NCI-H526 treated with DMSO at 0.1 percent for 48 hours (cell line): ENCODE measurements around the gene PCDH9.

Experiments
- DNase-seq: peaks from one replicate; lab custom pipeline; 2025; lab: John Stamatoyannopoulos, UW

The PCDH9 gene

DNA sequence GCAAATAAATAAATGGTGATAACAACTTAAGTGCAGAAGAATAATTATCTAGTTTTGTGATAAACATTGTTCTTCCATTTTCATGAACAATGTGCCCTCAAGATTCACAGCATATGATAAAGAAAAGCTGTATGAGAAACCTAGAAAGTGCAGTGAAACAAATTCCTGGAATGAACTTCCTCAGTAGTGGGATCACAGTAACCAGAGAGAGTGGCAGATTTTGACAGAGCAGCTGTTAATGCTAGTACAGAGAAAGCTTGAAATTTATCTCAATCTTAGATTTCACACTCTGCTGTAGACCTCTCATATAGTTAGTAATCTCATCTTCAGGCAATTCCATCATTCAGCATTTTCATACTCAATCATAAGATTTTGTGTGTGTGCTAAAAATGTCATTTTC is 664.9 kb downstream of the PCDH9 start:
- DNase-seq: no peak

DNA sequence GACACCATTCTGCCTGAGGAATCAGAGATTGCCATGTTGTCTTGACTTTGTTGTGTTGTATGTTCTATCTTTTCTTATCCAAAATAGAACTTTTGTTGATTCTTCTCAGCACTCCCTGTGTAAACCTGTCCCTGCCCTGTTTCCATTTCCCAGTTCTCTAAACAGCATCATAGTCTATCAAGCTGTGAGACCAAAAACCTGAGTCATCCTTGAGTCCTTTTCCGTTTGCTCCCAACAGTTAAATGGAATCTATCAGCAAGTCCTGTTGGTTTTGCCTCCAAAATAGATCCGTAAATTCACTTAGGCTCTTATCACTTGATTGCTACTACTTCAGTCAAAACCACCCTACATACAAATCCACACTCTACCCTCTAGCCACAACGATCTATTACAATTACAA is 667.1 kb downstream of the PCDH9 start:
- DNase-seq: no peak

DNA sequence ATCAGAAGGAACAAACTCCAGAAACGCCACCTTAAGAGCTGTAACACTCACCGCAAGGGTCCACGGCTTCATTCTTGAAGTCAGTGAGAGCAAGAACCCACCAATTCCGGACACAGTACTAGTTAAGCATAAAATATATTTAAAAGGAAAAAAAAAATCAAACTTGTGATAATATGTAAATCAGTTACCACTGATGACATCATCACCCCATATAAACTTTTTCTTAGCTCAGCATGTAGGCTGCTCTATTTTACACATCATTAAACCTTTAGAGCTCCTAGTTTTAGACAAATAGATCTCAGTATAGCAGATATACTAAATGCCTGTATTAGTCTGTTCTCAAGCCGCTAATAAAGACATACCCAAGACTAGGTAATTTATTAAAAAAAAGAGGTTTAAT is 668.1 kb downstream of the PCDH9 start:
- no peak for DNase-seq

DNA sequence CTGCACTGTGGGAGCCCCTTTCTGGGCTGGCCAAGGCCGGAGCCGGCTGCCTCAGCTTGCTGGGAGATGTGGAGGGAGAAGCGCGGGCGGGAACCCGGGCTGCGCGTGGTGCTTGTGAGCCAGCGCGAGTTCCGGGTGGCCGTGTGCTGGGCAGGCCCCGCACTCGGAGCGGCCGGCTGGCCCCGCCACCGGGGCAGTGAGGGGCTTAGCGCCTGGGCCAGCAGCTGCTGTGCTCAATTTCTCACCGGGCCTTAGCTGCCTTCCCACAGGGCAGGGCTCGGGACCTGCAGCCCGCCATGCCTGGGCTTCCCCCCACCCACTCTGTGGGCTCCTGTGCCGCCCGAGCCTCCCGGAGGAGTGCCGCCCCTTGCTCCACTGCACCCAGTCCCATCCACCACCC is 669.1 kb downstream of the PCDH9 start:
- DNase-seq: no peak

DNA sequence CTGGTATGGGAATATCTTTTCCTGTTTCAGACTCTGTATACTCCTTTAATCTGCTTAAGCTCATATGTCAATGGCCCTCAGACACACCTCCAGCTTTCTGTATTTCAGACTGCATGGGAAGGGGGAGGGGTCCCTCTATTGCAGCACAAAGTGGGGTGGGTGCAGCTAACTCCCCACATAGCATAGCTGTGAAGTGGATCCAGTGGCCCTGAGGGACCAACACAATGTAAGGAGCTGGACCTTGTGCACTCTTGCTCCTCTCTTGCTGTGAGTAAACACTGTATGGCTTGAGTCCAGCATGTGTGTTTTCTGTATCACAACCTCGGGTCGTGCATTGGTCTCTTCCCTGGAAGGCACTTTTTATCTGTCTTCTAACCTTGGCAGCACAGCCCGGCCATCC is 669.9 kb downstream of the PCDH9 start:
- no peak for DNase-seq

DNA sequence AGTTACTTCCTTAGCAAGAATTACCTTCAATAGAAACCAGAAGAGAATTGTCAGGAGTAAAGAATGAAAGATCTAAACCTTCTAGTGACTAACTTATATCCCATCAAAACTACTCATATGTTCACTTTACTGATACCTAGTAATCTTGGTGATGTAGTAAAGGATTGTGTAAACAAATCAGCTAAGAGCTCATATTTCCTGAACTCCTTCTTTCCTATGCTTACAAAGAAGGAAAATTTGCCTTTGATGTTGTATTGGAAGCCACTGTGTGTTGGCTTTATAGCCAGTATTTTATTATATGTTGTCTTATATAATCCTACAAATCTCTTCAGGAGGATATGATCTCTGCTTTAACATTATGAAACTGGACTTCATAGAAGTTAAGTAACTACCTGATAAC is 671.0 kb downstream of the PCDH9 start:
- no peak for DNase-seq

DNA sequence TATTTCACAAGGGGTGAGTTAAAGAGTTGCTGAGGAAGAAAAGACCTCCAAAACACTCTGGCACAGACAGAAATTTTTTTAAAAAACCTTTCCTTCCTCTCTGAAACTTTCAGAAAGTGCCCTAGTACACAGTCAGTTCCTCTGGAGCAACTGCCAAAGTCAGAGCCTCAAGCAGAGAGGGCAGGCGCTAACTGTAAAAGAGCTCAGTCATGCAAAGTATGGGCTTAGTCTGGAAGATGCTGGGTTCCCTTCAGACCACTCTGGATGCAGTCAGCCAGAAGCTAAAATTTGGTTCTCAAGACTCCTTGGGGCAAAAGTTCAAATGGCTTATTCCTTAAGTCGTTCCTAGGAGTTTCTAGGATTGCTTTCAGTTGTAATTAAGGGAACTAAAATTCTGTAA is 671.6 kb downstream of the PCDH9 start:
- DNase-seq: no peak

DNA sequence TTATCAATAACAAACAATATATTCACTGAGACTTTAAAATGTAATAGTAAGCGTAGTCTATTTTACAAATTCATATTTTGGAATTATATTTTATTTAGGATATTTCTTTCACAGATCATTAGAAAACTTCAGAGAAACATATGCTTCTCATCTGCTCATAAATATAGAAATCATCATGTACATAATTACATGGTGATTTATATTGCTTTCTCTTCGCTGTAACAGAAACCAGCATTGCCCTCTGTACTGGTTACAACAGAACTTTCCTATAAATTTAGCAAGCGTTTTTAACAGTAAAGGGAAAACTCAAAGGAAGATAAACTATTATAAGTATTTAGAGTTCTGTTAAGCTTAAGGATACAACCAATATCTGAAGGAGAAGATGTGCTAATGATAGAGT is 672.8 kb downstream of the PCDH9 start:
- no peak for DNase-seq

DNA sequence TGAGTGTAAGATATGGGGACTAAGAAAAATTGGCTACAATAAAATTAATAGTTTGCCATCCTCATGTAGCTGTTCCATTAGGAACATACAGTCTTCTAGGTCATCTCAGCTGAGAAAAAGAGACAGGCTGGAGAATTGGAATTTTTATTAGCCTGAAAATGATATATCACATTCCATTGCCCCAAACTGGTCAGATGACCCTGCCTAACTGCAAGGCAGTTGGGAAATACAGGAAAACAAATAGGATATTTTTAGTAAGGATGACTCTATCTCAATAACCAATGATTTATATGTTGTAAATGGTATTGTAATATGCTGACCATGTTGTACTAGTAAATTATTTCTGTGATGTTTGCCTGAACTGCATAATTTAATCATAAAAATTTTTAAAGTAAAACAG is 673.8 kb downstream of the PCDH9 start:
- DNase-seq: no peak

DNA sequence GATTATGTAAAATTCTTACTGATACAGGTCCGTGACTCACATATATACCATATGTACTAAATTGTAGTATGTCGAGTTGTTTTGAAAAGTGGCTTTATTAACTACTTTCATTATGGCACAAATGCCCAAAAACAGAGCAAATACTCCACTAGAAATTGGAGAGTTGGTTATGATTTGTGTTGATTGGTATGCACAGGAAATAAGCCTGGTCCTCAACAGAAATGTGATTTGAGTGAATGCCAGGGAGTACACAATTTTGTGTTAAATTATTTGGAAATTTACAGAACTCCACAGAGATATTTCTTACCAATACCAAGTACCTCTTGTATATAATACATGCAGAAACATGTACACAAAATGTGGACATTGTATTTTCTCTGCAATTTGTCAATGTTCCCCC is 676.7 kb downstream of the PCDH9 start:
- no peak for DNase-seq

DNA sequence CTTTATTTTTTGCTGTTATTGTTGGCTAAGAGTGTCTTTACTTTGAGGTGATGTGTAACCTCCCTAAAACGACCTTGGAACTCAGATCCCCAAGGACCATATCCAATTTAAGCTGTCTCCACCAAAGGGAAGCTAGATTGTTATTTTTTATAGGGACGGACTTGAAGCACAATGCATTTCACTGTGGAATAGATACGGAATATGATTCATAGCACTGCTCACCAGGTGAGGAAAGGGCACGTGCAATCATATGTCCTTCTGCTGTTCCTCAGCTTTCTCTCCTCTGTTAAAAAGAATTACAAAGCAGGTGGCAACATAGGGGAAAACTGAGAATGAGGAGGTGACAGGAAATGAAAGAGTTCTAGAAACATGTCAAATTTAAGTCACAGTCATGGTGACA is 679.0 kb downstream of the PCDH9 start:
- DNase-seq: no peak

DNA sequence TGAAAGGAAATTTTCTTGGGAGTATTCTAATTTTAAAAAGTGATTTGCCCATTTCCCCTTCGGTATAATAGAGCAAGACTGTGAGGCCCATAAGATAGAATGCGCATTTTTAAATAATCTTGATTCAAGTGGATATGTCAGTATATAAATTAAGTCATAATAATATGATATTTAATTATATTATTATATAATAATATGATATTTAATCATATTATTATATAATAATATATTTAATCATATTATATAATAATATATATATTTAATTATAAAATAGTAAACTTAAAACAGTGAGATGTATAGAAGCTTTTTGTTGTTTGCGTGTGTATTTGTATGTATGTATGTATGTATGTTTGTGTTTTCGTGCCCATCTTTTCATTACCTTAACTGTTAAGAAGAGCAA is 682.5 kb downstream of the PCDH9 start:
- DNase-seq: no peak

DNA sequence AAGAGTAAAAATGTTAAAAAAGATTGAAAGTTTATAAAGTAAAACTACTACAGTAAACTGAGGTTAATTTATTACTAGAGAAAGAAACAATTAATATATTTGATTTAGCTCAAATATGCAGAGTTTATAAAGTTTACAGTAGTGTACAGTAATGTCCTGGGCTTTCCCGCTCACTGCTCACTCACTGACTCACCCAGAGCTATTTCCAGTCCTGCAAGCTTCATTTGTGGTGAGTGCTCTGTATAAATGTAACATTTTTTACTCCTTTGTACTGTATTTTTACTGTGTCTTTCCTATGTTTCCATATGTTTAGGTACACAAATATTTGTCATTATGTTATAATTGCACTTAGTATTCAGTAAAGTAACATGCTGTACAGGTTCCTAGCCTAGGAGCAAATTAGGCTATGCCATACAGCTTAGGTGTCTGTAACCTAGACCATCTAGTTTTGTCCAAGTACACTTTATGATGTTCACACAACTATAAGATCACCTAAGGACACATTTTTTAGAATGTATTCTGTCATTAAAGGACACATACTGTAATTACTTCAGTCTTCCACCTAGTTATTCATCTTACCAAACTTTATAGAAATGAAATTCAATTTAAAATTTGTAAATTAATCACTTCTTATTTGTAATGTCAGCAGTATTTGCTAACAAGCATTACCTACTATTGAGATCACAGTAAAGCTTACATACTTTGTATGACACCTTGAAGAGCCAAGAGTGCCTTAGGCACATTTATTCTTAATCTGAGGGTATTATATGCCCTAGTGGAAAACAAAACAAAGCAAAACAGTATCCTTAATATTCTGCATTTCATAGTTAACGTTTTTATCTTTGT is 683.4 kb downstream of the PCDH9 start:
- DNase-seq: no peak

DNA sequence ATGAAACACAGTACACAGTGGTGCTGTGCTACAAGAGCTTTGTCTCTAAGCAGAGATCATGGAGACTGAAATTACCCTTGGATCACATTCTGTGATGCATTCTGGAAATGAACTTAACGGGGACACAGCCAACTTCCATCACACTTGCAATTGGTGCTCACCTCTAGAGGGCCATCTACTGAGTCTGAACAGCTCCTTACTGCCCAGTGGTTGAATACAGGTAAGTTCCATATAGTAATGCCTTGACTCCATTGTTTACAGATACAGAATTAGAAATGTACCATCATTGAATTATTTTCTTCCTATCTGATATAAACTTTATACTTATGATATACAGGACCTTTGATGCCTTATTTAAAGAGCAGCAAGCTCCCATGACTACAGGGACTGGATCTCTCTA is 686.4 kb downstream of the PCDH9 start:
- DNase-seq: peak; percentile 54

DNA sequence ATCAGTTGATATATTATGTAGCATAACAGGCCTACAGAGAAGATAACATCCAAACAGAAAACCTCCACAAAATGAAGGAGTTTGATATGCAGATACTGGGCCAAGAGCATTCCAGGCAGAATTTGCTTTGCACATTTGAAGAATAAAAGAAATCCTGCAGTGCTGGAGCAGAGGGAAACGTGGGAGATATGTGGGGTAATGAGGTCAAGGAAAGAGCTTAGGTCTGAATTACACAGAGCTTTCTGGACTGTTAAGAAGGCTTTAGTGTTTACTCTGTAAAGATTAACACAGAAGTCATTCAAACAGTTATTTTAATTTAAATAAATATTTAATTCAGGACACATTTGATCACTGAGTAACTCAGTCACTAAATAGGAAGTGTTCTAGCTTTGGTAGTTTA is 692.7 kb downstream of the PCDH9 start:
- DNase-seq: no peak

DNA sequence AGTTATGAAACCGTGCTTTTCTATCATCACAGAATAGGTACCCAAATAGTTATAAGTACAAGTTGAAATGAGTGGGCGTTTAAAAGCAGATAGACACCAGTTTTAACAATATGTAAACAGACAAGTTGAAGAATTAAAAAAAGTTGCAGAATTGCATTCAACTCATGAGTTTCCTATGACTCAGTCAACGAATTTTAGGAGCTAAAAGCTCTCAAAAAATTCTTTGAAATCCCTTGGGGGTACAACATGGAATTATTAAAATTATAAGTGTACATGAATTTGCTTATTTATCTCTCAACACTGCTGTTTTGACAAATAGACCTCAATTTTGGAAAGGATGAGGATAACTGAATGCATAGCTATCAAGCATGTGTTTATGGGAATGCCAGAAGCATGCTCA is 693.4 kb downstream of the PCDH9 start:
- DNase-seq: no peak

DNA sequence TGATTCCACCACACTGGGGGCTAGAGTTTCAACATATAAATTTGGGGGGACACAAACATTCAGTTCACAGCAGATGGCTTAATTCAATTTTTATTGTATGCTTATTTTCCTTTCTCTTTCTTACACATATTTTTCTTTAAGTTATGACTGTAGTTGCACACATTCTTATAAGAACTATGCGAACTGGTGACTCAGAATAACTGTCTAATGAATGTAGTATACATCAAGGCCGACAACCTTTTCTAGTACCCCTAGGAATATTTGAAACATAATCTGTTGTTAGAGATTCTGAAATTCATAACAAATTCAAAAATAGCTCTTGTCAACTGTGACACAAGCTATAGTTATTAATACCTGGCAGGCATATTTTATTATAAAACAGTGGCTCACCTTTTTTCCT is 695.6 kb downstream of the PCDH9 start:
- DNase-seq: no peak

DNA sequence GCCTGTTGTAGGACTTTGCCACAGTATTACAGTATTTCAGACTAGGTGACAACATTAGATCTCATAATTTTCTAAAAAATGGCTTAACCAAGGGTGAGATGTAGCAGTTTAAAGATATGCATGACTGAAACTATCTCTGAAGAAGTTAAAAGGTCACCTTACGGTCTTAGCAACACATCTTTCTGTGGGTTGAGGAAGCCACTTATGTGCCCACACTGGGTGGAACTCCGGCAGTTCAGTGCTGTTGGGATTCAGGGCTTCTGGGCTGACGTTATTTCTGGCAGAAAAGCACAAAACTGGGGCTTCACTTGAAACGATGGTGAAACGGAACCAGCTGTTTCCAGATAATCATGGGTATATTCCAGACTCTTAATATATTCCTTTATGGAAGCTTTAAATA is 697.3 kb downstream of the PCDH9 start:
- DNase-seq: no peak

DNA sequence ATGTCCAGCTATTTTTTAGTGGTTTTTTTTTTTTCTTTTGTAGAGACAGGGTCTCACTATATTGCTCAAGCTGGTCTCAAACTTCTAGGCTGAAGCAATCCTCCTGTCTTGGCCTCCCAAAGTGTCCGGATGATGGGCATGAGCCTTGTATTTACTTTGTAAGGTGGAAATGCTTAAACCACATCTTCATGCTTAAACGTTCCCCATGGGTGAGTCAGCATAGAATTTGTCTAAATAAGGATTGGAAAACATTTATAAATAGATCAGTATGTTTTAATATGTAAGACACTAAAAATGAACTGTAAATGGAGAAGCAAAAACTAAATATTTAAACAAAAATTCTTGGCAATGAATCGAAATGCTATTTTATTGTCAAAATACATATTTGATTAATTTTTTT is 698.0 kb downstream of the PCDH9 start:
- no peak for DNase-seq

DNA sequence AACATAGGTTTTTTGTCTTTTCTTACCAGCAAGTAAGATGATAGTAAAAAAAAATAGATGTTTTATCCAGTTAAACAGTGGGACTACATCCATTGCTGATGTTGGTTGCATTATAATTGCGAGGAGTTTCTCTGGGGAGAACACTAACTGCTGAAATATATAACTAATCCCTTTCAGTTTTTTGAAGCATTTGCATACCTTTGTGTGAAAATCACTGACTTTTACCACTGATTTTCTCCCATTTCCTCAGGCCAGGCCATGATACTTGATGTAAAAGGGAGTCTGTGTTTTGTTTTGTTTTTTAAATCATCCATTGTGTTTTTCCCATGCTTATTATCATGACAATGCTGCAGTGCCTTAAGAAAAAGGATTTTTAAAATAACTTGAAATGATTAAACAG is 699.5 kb downstream of the PCDH9 start:
- no peak for DNase-seq

DNA sequence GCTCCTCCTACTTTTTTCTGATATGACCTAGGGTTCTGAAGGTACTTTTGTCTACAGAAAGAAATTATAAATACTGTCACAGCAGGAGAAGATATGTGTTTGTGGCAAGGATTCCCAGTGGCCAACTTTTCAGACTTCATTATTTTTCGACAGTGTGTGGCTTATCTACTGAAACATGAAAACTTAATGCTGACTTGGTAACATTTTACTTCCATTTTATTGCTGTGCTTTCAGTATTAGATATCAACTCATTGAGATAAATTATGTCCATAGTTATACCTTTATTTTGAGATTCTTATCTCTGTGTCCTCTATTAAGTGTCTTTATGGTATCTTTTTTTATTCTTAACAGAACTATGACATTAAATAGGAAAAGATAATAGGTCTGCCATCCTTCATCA is 700.0 kb downstream of the PCDH9 start:
- no peak for DNase-seq

DNA sequence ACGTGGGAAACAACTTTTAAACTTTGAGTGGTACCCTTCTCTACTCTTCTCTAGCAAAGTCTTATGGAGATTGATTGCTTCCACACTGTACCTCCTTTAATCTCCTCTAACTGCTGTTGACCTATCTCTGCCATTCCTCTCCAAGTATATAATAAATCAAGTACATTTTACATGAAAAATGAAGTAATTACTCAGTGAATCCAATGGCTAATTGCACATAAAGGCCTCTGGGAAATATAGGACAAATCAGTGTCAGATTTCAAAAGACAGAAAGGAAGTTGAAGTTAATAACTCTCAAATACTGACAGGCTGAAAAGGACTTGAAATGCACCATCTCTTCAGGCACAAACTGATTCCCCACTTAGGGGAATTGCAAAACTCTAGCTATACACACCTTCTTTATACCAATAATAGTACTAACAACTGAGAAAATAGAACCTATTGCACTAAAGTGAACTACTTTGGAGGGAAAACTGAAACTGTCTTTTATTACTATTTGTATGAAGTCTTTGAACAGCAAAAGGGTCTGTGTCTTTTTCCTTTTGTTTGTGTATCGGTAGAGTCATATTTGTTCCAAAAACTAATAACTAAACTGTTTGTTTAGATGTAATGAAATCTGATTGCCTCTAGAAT is 701.1 kb downstream of the PCDH9 start:
- no peak for DNase-seq

DNA sequence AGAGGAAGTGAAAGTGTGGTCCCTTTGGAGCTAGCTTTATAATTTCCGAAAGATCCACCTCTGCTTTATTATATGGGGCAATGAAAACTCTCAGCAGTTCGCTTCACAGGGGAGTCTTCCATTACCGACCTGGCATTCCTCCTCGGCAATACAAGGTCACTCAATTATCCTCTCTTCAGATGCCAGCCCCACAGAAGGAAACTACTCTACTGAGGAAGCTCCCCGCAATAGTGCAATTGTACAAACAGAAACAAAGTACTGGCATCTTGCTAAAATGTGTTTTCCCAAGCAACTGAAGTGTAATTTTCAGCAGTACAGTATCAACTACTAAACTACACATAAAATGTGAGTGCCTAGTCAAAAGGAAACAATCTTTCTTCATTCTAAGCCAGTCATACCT is 702.0 kb downstream of the PCDH9 start:
- no peak for DNase-seq
